Brain microvascular endothelial cell (primary cell): ENCODE measurements around the gene ATF5.

Experiments used
- DNase-seq: peaks from one replicate; pipeline ENCODE4 v3.0.0-alpha.2; 2020
- H3K27ac ChIP-seq: fragments of 250-450 bp; sonication (Bioruptor Pico); 2 replicates; pipeline ENCODE4 v1.5.1; 2020; ENCODE audit warnings: mild to moderate bottlenecking, moderate library complexity
- H3K27me3 ChIP-seq: fragments of 250-450 bp; sonication (Bioruptor Pico); replicated peaks from 2 replicates; pipeline ENCODE4 v1.5.1; 2020; ENCODE audit warnings: mild to moderate bottlenecking
- H3K36me3 ChIP-seq: fragments of 250-450 bp; sonication (Bioruptor Pico); replicated peaks from 2 replicates; pipeline ENCODE4 v1.5.1; 2020; ENCODE audit warnings: mild to moderate bottlenecking
- H3K4me3 ChIP-seq: 2 replicates; pipeline ENCODE4 v1.5.1; 2011; ENCODE audit warnings: low read depth, mild to moderate bottlenecking, control low read depth, low read length, moderate library complexity
- in situ Hi-C: cut with HindIII; loops from 2 replicates; pipeline ENCODE4 v1.10.0; 2017; ENCODE audit warnings: low sequenced_read_pairs, low pct_ligation_motif_present
- TF ChIP-seq, protein P1 (sequence below): IDR thresholded peaks from 2 replicates; pipeline ENCODE4 v1.5.1; 2011; ENCODE audit warnings: low read depth, mild to moderate bottlenecking, moderate library complexity, low read length, control low read depth, inconsistent platforms; ENCODE audit errors: missing control alignments

Gene ATF5

GRCh38 chr19:49910179-49910578 lies 18.8 kb upstream of the ATF5 start:
- in situ Hi-C loops, result no loop called here

GRCh38 chr19:49911381-49912145 lies 17.4 kb upstream of the ATF5 start:
- TF ChIP-seq, protein P1, sequence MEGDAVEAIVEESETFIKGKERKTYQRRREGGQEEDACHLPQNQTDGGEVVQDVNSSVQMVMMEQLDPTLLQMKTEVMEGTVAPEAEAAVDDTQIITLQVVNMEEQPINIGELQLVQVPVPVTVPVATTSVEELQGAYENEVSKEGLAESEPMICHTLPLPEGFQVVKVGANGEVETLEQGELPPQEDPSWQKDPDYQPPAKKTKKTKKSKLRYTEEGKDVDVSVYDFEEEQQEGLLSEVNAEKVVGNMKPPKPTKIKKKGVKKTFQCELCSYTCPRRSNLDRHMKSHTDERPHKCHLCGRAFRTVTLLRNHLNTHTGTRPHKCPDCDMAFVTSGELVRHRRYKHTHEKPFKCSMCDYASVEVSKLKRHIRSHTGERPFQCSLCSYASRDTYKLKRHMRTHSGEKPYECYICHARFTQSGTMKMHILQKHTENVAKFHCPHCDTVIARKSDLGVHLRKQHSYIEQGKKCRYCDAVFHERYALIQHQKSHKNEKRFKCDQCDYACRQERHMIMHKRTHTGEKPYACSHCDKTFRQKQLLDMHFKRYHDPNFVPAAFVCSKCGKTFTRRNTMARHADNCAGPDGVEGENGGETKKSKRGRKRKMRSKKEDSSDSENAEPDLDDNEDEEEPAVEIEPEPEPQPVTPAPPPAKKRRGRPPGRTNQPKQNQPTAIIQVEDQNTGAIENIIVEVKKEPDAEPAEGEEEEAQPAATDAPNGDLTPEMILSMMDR, result no peak
- peaks cover 41% of the 10 kb centered on the region for H3K36me3 ChIP-seq
- H3K27ac ChIP-seq, result no peak overlapping the region
- no peak for DNase-seq
- H3K4me3 ChIP-seq, result no peak overlapping the region
- in situ Hi-C loops, result no loop called here
- H3K27me3 ChIP-seq, result no peaks in the 10 kb centered on the region

More at GRCh38 chr19:49910179-49910578, 18.8 kb upstream of the ATF5 start:
- Histone ChIP-seq H3K36me3 (peaks cover 35% of the 10 kb centered on the region), H3K4me3 (no peak overlapping the region), H3K27me3 (no peaks in the 10 kb centered on the region), H3K27ac (no peak overlapping the region)
- TF ChIP-seq, protein P1, result no peak
- no peak for DNase-seq

DNA sequence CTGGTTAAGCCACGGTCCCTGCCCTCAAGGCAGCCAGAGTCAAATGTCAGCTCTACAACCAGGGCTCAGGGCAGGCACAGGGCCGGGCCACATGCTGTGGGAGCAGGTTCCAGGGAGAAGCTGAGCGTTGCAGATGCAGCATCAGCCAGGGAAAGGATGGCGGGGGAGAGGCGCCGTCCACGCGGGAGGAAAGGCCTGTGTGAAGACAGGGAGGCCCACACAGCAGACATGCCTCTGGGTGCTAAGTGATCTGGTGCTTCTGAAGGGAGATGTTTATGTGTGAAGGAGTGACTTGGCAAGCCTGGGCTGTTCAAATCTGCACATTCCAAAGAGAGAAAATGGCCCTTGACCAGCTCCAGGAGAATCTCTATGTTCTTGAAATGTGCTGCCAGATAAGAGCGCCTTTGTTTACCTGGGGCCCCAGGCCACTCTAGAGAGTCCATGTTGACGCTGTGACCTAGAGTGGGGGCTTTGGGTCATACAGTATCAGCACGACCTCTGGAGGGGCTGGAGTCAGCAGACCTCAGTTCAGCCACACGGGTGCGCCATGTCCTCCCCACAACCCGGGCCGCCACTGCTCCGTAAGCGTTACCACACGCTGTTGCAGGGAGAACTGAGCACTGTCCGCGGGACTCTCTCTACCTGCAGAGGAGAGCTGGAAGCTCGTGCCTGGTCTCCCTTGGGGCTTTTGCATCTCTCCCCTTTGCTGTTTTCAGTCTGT lies 15.9 kb upstream of the ATF5 start:
- no peak overlapping the region for H3K27ac ChIP-seq
- H3K27me3 ChIP-seq, result no peaks in the 10 kb centered on the region
- no peak overlapping the region for H3K4me3 ChIP-seq
- in situ Hi-C loops, result no loop called here
- TF ChIP-seq, protein P1, result peak; percentile 20
- DNase-seq, result no peak
- H3K36me3 ChIP-seq, result peaks cover 43% of the 10 kb centered on the region

DNA sequence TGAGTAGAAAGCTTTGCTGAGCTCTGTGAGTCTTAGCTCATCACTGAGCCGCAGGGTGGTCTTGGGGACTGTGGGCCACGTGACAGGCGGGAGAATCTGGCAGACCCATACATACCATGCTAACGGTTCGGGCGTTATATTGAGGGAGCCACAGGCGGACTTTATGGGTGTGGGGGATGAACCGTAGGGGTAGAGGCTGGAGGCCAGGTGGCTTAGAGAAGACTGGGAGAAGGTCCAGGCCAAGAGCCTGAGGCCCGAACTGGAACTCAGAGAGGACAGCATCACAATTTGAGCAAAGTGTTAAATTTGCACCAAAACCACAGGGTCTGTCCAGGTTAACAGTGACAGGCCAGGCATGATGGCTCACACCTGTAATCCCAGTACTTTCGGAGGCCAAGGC lies 15.3 kb upstream of the ATF5 start:
- no peak for DNase-seq
- no peaks in the 10 kb centered on the region for H3K27me3 ChIP-seq
- no peak overlapping the region for H3K4me3 ChIP-seq
- peaks cover 41% of the 10 kb centered on the region for H3K36me3 ChIP-seq
- in situ Hi-C loops, result no loop called here
- TF ChIP-seq, protein P1, result no peak
- no peak overlapping the region for H3K27ac ChIP-seq

DNA sequence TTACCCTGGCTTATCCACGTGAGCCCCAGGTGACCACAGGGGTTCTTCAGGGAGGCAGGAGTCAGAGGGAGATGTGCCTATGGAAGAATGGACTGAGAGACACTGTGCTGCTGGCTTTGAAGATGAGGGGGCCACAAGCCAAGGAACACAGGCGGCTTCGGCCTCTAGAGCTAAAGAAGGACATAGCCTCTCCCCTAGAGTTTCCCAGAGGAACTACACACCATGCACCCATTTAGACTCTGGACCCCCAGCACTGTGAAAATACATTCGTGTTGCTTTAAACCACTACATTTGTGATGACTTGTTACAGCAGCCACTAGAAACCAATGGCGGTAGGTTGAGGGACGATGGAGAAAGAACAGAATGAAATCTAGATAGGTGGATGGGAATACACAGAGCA lies 13.7 kb upstream of the ATF5 start:
- no peak for DNase-seq
- no peaks in the 10 kb centered on the region for H3K27me3 ChIP-seq
- no peak overlapping the region for H3K27ac ChIP-seq
- H3K4me3 ChIP-seq, result no peak overlapping the region
- in situ Hi-C loops, result no loop called here
- TF ChIP-seq, protein P1, result peak; percentile 35
- peaks cover 40% of the 10 kb centered on the region for H3K36me3 ChIP-seq
